Epithelial cell of esophagus (primary cell): Measurements from ENCODE around the gene ARHGAP28.

Source experiments
- DNase-seq: peaks from one replicate; pipeline ENCODE4 v3.0.0; 2010; ENCODE audit warnings: low read depth
- H3K4me3 ChIP-seq: 2 replicates; pipeline ENCODE4 v1.5.1; 2011; ENCODE audit warnings: mild to moderate bottlenecking, low read length, control low read depth
- CTCF ChIP-seq: IDR thresholded peaks from 2 replicates; pipeline ENCODE4 v1.5.1; 2011; ENCODE audit warnings: low read depth, mild to moderate bottlenecking, low read length, control low read depth, inconsistent platforms; ENCODE audit not compliant: insufficient read depth; ENCODE audit errors: missing control alignments

Gene ARHGAP28

GRCh38 chr18:6711467-6711866 is 18.0 kb upstream of the ARHGAP28 start:
- H3K4me3 ChIP-seq = no peak overlapping the region
- no peak for DNase-seq
- no peak for TF ChIP-seq CTCF

- H3K4me3 ChIP-seq = no peak overlapping the region
- no peak for DNase-seq
- no peak for TF ChIP-seq CTCF
These were observed 17.1 kb upstream of the ARHGAP28 start for GRCh38 chr18:6712401-6712800.

- no peak for TF ChIP-seq CTCF
- no peak overlapping the region for H3K4me3 ChIP-seq
- DNase-seq = no peak
These were observed 15.5 kb upstream of the ARHGAP28 start for GRCh38 chr18:6714010-6714409.

DNA sequence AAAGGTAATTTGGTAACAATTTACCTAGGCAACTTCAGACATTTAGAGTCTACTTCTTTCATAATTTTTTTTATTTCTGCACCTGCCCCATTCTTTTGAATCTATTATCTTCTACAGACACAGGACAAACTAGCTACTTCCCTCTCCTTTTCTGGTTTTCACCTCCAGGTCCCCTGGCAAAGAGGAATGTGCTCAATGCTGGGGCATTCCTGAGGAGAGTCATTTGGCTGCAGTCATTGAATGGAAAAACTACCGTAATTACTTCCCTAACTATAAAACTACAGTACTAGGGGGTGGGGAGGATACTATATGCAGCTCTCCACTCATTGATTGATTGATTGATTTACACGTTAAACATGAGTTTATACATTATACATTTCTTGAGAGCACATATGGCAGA is 11.2 kb upstream of the ARHGAP28 start:
- TF ChIP-seq CTCF = no peak
- DNase-seq = no peak
- no peak overlapping the region for H3K4me3 ChIP-seq

GRCh38 chr18:6719098-6719846 is 10.2 kb upstream of the ARHGAP28 start:
- TF ChIP-seq CTCF = no peak
- DNase-seq = no peak
- H3K4me3 ChIP-seq = no peak overlapping the region

DNA sequence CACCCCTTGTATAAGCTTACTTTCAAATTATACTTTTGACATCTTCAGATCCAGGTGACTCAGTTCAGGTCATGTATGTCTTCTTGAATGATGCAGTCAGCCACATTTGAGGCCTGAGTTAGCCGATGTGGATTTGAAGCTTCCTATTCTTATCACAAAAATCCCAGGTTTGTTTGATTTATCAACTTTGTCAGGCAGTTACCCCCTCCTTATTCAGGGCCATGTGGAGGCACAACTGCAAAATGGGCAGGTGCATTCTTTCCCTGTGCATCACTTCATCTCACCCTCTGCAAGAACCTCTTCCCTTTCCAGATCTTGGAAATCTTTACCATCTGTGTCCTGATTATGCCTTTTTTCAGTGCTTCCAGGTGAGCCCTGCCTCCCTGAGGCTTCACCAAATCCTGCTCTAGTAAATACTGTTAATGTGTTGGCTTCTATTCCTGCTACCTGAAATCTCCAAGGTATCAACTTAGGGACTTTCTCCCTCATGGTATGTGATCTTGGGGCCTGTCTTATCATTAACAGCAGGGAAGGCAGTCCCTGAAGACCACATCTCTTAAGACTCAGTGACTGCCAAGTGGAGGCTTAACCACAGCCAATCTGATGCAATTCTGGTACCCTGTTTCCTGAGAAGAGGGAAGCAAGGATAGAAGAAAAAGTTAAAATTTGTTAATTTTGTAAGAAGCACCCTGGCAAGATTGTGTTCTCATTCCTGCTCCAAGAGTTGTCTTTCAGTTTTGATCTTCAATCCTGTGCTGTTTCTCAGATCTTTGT is 9.4 kb upstream of the ARHGAP28 start:
- DNase-seq = no peak
- no peak for TF ChIP-seq CTCF
- no peak overlapping the region for H3K4me3 ChIP-seq

DNA sequence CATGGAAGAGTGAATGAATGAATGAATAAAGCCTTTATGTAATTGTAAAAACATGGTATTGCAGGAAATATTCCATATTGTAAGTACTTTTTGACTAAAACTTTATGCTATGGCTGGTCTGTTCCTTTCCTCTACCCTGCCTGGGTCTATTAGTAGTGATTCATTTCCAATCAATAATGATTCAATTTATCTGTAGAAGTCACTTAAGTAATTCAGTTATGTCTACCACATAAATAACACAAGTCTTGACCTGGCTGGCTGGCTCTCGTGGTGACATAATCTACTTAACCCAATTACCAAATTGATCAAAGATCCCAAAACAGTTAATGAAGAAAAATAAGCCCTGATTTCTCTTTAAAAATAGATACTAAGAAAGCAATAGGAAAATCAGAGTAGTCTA is 7.8 kb upstream of the ARHGAP28 start:
- DNase-seq = no peak
- no peak for TF ChIP-seq CTCF
- no peak overlapping the region for H3K4me3 ChIP-seq
